HepG2 (cell line): ENCODE data around the gene TMX2. TPM values are rescaled to one million over a fixed set of nuclear protein-coding genes. Genes with fewer than 3 reads are reported as not detected.
A peak's percentile ranks its signal among the peaks of the same experiment; 100 is the strongest.

Experiments used
- CTCF ChIP-seq: sonication (generic); formaldehyde crosslinking; IDR thresholded peaks from 2 replicates; pipeline ENCODE4 v1.5.0; 2020; ENCODE audit warnings: mild to moderate bottlenecking, missing genetic modification reagents, moderate library complexity
- ERF ChIP-seq: IDR thresholded peaks from 2 replicates; pipeline ENCODE4 v1.6.1; 2018; ENCODE audit warnings: missing biosample characterization, missing genetic modification reagents
- FUBP1 ChIP-seq: sonication (generic); formaldehyde crosslinking; IDR thresholded peaks from 2 replicates; pipeline ENCODE4 v1.5.1; 2020; ENCODE audit warnings: missing genetic modification reagents, mild to moderate bottlenecking, borderline replicate concordance
- HNF4G ChIP-seq, 2 experiments: sonication (generic) in 1 of 2; formaldehyde crosslinking in 1 of 2; IDR thresholded peaks; 2 replicates each; pipeline versions ENCODE4 v1.4.0 to v1.6.1; 2011 to 2020; ENCODE audit warnings: borderline replicate concordance in 2 of 2, low read depth in 2 of 2, mild to moderate bottlenecking in 2 of 2, low read length in 1 of 2, missing genetic modification reagents in 1 of 2, moderate library complexity in 1 of 2
- IKZF4 ChIP-seq: sonication (generic); formaldehyde crosslinking; IDR thresholded peaks from 2 replicates; pipeline ENCODE4 v1.5.1; 2020; ENCODE audit warnings: borderline replicate concordance, mild to moderate bottlenecking, low read depth, missing genetic modification reagents; ENCODE audit errors: not compliant biosample characterization
- KMT2B ChIP-seq: IDR thresholded peaks from 2 replicates; pipeline ENCODE4 v1.6.1; 2016; ENCODE audit warnings: missing genetic modification reagents, missing compliant biosample characterization
- MEIS2 ChIP-seq: sonication (generic); formaldehyde crosslinking; IDR thresholded peaks from 2 replicates; pipeline ENCODE4 v1.9.0; 2021; ENCODE audit warnings: mild to moderate bottlenecking, missing genetic modification reagents
- MXI1 ChIP-seq: IDR thresholded peaks from 3 replicates; pipeline ENCODE4 v1.6.1; 2012; ENCODE audit warnings: low read depth, low read length, inconsistent platforms, borderline replicate concordance
- PBX2 ChIP-seq: IDR thresholded peaks from 2 replicates; pipeline ENCODE4 v1.6.1; 2016; ENCODE audit warnings: control low read depth
- RAD51 ChIP-seq: fragments of 450-650 bp; IDR thresholded peaks from 2 replicates; pipeline ENCODE4 v1.6.1; 2016; ENCODE audit warnings: borderline replicate concordance
- RELA ChIP-seq: sonication (generic); formaldehyde crosslinking; IDR thresholded peaks from 2 replicates; pipeline ENCODE4 v1.4.0; 2020; ENCODE audit warnings: missing genetic modification reagents
- SOX13 ChIP-seq, 3 experiments: fragments of 450-650 bp in 1 of 3; sonication (generic) in 1 of 3; formaldehyde crosslinking in 1 of 3; IDR thresholded peaks in 2 of 3; conservative IDR thresholded peaks in 1 of 3; 2 replicates each; pipeline versions ENCODE4 v1.5.0 to v1.6.1; 2016 to 2020; ENCODE audit warnings: antibody characterized with exemption in 1 of 3, mild to moderate bottlenecking in 1 of 3, missing compliant biosample characterization in 1 of 3, missing genetic modification reagents in 1 of 3, moderate library complexity in 1 of 3
- SP2 ChIP-seq: sonication (generic); formaldehyde crosslinking; IDR thresholded peaks from 2 replicates; pipeline ENCODE4 v1.5.1; 2020; ENCODE audit warnings: mild to moderate bottlenecking, missing genetic modification reagents
- TARDBP ChIP-seq: sonication (generic); formaldehyde crosslinking; IDR thresholded peaks from 2 replicates; pipeline ENCODE4 v1.8.0; 2022; ENCODE audit warnings: mild to moderate bottlenecking, missing genetic modification reagents
- ZNF550 ChIP-seq: sonication (generic); formaldehyde crosslinking; IDR thresholded peaks from 2 replicates; pipeline ENCODE4 v1.4.0; 2020; ENCODE audit warnings: mild to moderate bottlenecking, missing genetic modification reagents, borderline replicate concordance
- ZNF572 ChIP-seq: sonication (generic); formaldehyde crosslinking; IDR thresholded peaks from 2 replicates; pipeline ENCODE4 v1.5.1; 2020; ENCODE audit warnings: mild to moderate bottlenecking, missing genetic modification reagents
- ZNF609 ChIP-seq: sonication (generic); formaldehyde crosslinking; IDR thresholded peaks from 2 replicates; pipeline ENCODE4 v1.4.0; 2020; ENCODE audit warnings: mild to moderate bottlenecking, missing genetic modification reagents, borderline replicate concordance
- polyA plus RNA-seq, 8 experiments: library from polyadenylated mRNA; depleted of rRNA in 3 of 8; stranded (reverse) in 7 of 8; unstranded in 1 of 8; fragments of >200 nt; fragmentation: Illumina TruSeq in 4 of 8; extraction: Trizol in 4 of 8; gene quantifications; 2 replicates each; pipeline versions ENCODE4 v1.2.1 to v1.2.3, GENCODE V29; 2011 to 2016; ENCODE audit warnings: low read depth in 4 of 8, missing spikeins in 1 of 8, mixed read lengths in 1 of 8; ENCODE audit not compliant: insufficient read depth in 1 of 8
- total RNA-seq, 5 experiments: library from RNA; depleted of rRNA; stranded (reverse); fragments of >200 nt; fragmentation: Illumina TruSeq; extraction: Trizol; gene quantifications; 2 replicates each; pipeline ENCODE4 v1.2.3, GENCODE V29; 2016; ENCODE audit warnings: low read depth in 1 of 5

The TMX2 gene
- total and polyA plus RNA-seq, 2 of the 13 experiments (the other 11 are each of a cell fraction or from before 2014, with no cell fraction given): 84.5 to 129 TPM

- no peak for TF ChIP-seq ZNF609 (CRISPR knock-in tag)
- TF ChIP-seq HNF4G (IDR thresholded peaks at IDR 0.05; ENCODE audit: borderline replicate concordance, low read depth, low read length): no peak
- no peak for TF ChIP-seq HNF4G (CRISPR knock-in tag; IDR thresholded peaks at IDR 0.05; ENCODE audit: borderline replicate concordance, low read depth)
- peak; percentile 71 for TF ChIP-seq KMT2B
- TF ChIP-seq IKZF4 (CRISPR knock-in tag): no peak
- TF ChIP-seq ZNF572 (CRISPR knock-in tag): 0 out of 2 replicates have a peak, but pooled peaks have one; percentile 73
- peak; percentile 82; the same call in 1 of the 2 replicates for TF ChIP-seq TARDBP
- no peak for TF ChIP-seq SOX13 (IDR thresholded peaks at IDR 0.05)
- TF ChIP-seq SOX13 (CRISPR knock-in tag; conservative IDR thresholded peaks at IDR 0.05 in 1 of 2, IDR thresholded peaks at IDR 0.05 in 1 of 2): peak in 1 of 2 experiments; percentile 53; a peak in 2 of 4 replicates
- no peak; the same call in 1 of the 2 replicates for TF ChIP-seq FUBP1
- peak; percentile 75 for TF ChIP-seq ERF (CRISPR knock-in tag)
- TF ChIP-seq ZNF550: no peak
- no peak for TF ChIP-seq MEIS2 (CRISPR knock-in tag)
- TF ChIP-seq RELA (CRISPR knock-in tag): no peak
- no peak for TF ChIP-seq PBX2 (CRISPR knock-in tag)
- TF ChIP-seq RAD51: peak; percentile 35; the same call in 1 of the 2 replicates
- peak; percentile 10; the same call in 1 of the 2 replicates for TF ChIP-seq CTCF (CRISPR knock-in tag)
- peak; percentile 60; the same call in 1 of the 2 replicates for TF ChIP-seq SP2 (CRISPR knock-in tag)
- peak; percentile 93; the same call in 2 of the 3 replicates for TF ChIP-seq MXI1
These were observed 29.0 kb downstream of the TMX2 start, which contains the start of gene SELENOH (continued) for GRCh38 chr11:57741132-57742086.
